ENCODE data around the gene PMPCA.

- TF ChIP-seq CTCF (IDR thresholded peaks at IDR 0.05) = no peak
- TF ChIP-seq POLR2AphosphoS5 (IDR thresholded peaks at IDR 0.05) = peak; percentile 3
Measured at GRCh38 chr9:136361754-136362449, 48.6 kb upstream of the PMPCA start.

Measured in gastroesophageal sphincter (tissue), 3 donors.